ENCODE results near the gene SDS. TPM values are rescaled to one million over a fixed set of nuclear protein-coding genes. Genes with fewer than 3 reads are reported as not detected.

The SDS gene
- 0.13 TPM in 1 of 2 replicates, not detected in the other for total RNA-seq

GRCh38 chr12:113403435-113404415, at the start of gene SDS:
SDS (minus strand) TSS chr12:113403887; CDS start chr12:113399708, 4,179 bp downstream.

GRCh38 chr12:113422030-113422885, 18.6 kb upstream of the SDS start, which contains the start of gene SDSL:
SDSL (plus strand) TSS chr12:113422380; CDS start chr12:113427983, 5,603 bp downstream.

GRCh38 chr12:113358381-113359132, 45.1 kb downstream of the SDS start, which contains the start of gene PLBD2:
PLBD2 (plus strand) TSS chr12:113358587; CDS start chr12:113358601, 14 bp downstream.

Other genes starting within 250 kb of the SDS start
- gene DDX54, start 218.4 kb downstream of the SDS start, total RNA-seq, result 25.9 and 34.0 TPM in 2 replicates
- 11.1 and 12.6 TPM in 2 replicates for gene RITA1, start 218.2 kb downstream of the SDS start, total RNA-seq
- gene TPCN1, start 182.4 kb downstream of the SDS start, total RNA-seq, result 20.9 and 31.3 TPM in 2 replicates
- 7.3 and 10.4 TPM in 2 replicates for gene SLC8B1, start 68.8 kb downstream of the SDS start, total RNA-seq
- gene PLBD2, start 45.3 kb downstream of the SDS start, total RNA-seq, result 31.6 and 46.9 TPM in 2 replicates
- 17.0 and 23.6 TPM in 2 replicates for gene SDSL, start 18.5 kb upstream of the SDS start, total RNA-seq
- gene LHX5, start 68.0 kb upstream of the SDS start, total RNA-seq, result not detected in 2 replicates

All from aortic smooth muscle cell (primary cell).